HG03064 (cell line): Measurements from ENCODE around the gene BEND3.
"Not testable (repeated sequence)": the region's sequence is repeated elsewhere in the genome, so short reads cannot be mapped to it uniquely, and the experiment has no call there.

Experiments
- ATAC-seq: cut with Tn5 transposase; IDR thresholded peaks from one replicate; pipeline ENCODE4 v1.9.1; 2021; ENCODE audit warnings: low read depth; ENCODE audit not compliant: unreplicated experiment

BEND3 gene

GRCh38 chr6:107056796-107057195 is 58.5 kb downstream of the BEND3 start:
- no peak for ATAC-seq

GRCh38 chr6:107047807-107048206 is 67.5 kb downstream of the BEND3 start:
- no peak for ATAC-seq

- ATAC-seq = no peak
Measured at GRCh38 chr6:107045826-107046675, 69.3 kb downstream of the BEND3 start.

GRCh38 chr6:107033126-107033525 is 82.2 kb downstream of the BEND3 start:
- no peak for ATAC-seq

DNA sequence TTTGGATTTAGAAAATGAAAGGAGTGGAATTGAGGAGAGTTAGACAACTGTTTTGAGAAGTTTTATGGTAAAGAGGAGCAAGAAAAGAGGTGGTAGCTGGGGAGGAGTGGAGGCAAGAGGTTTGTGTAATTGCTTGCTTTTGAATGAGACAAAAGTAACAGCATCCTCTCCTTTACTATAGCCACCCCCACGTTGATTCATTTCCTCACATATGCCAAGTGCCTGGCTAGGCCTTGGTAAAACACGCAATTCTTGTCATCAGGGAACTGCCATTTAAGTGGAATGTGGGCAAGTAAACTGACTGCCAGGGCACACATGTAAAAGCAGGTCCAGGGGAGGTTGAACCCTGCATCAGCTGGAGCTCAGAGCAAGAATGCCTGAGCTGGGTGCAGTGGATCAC is 83.3 kb downstream of the BEND3 start:
- no peak for ATAC-seq

- ATAC-seq = no peak
Measured at GRCh38 chr6:107030151-107030550, 85.2 kb downstream of the BEND3 start.

- ATAC-seq = no peak
Measured at GRCh38 chr6:107026965-107027364, 88.3 kb downstream of the BEND3 start.

DNA sequence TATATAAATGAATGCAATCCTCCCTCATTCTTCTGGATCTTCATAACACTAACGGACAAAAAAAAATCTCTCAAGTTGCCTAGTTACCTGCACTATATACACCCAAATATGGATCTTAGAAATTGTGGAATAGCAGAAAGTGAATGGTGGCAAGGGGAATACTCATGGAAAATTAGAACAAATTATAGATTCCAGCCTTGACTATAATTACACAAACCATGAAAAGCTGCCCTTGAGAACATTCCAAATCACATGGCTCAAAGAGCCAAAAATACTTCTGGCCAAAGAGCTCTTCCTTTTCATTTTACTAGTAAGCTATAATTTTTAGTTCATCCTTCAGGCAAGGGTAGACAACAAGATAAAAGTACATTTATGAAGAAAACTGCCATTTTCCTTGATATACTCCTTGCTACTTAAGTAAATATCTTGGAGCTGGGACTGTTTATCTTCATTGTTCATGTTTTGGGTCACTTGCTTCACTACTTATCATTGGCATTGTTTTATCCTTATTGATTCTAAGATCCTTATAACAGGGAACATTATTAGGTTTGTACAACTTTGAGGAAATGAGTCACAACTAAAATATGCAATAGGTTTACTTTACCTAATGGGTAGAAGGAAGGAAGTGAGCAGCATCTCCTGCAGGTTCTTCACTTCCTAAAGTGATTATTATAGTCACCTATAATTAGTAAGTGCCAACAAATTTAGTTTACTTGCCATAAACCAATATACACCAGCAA is 93.7 kb downstream of the BEND3 start:
- no peak for ATAC-seq

- ATAC-seq = no peak
Measured at GRCh38 chr6:107020239-107020638, 95.1 kb downstream of the BEND3 start.

DNA sequence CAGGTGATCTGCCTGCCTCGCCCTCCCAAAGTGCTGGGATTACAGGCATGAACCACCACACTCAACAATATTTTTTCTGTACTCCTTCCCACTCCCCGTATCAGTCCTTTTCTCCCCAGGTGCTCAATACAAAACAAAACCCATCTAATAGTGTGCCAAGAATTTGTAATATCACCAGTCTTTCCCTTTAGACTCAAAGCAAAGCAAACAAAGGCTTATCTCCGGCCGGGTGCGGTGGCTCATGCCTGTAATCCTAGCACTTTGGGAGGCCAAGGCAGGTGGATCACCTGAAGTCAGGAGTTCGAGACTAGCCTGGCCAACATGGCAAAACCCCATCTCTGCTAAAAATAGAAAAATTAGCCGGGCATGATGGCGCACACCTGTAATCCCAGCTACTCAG is 95.7 kb downstream of the BEND3 start:
- ATAC-seq = not testable (repeated sequence)

DNA sequence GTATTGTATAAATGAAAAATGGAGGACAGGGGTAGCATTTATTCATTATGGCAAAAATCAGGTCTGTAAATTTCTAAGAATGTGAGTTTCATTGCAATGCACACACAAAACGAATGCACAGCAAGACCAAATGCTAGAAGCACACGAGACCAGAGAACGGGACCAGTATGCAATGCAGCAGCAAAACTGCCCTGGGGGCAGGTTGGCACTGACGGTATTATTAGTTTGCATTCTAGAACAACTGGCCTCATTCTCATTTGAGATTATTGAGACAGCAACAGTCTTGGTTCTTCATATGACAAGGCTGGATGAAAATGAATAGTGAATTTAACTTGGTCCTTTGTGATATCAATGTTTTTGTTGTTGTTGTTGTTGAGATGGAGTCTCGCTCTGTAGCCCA is 96.3 kb downstream of the BEND3 start:
- no peak for ATAC-seq
